Measurements from ENCODE around the gene ZNF764.
"Not testable (repeated sequence)": the region's sequence is repeated elsewhere in the genome, so short reads cannot be mapped to it uniquely, and the experiment has no call there.

DNA sequence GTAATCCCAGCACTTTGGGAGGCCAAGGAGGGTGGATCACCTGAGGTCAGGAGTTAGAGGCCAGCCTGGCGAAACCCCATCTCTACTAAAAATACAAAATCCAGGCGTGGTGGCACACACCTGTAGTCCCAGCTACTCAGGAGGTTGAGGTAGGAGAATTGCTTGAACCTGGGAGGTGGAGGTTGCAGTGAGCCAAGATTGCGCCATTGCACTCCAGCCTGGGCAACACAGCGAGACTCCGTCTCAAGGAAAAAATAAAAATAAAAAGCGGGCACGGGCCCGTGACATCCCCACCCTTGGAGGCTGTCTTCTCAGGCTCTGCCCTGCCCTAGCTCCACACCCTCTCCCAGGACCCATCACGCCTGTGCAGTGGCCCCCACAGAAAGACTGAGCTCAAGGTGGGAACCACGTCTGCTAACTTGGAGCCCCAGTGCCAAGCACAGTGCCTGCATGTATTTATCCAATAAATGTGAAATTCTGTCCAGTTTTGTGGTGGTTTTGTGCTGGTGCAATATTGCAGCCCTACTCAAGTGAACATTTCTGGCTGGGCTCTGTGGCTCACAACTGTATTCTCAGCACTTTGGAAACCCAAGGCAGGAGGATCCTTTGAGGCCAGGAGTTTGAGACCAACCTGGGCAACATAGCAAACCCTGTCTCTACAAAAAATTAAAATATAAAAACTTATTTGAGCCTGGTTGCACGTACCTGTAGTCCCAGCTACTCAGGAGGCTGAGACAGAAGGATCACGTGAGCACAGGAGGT lies 35.3 kb downstream of the ZNF764 start:
- not testable (repeated sequence) for TF ChIP-seq TAF1 (IDR thresholded peaks at IDR 0.05; ENCODE audit: borderline replicate concordance, low read depth, low read length); POLR2AphosphoS5 (IDR thresholded peaks at IDR 0.05; ENCODE audit: low read depth, low read length)
